GM21423 (cell line): ENCODE data around the gene PITPNM3.

Experiments used
- ATAC-seq: cut with Tn5 transposase; IDR thresholded peaks from one replicate; pipeline ENCODE4 v1.9.1; 2021; ENCODE audit warnings: mild to moderate bottlenecking, moderate library complexity; ENCODE audit not compliant: unreplicated experiment

Gene PITPNM3

GRCh38 chr17:6502871-6503509, 53.4 kb downstream of the PITPNM3 start:
- ATAC-seq, result no peak

GRCh38 chr17:6502142-6502541, 54.2 kb downstream of the PITPNM3 start:
- ATAC-seq, result no peak

GRCh38 chr17:6501359-6501758, 55.0 kb downstream of the PITPNM3 start:
- ATAC-seq, result no peak

GRCh38 chr17:6498901-6499540, 57.3 kb downstream of the PITPNM3 start:
- ATAC-seq, result no peak

GRCh38 chr17:6498356-6498755, 58.0 kb downstream of the PITPNM3 start:
- no peak for ATAC-seq

- ATAC-seq, result no peak
Observed at GRCh38 chr17:6497496-6498221, 58.7 kb downstream of the PITPNM3 start.

- no peak for ATAC-seq
Observed at GRCh38 chr17:6496640-6497441, 59.5 kb downstream of the PITPNM3 start.

- ATAC-seq, result no peak
Observed at GRCh38 chr17:6496116-6496481, 60.3 kb downstream of the PITPNM3 start.

GRCh38 chr17:6495450-6496115, 60.8 kb downstream of the PITPNM3 start:
- no peak for ATAC-seq

- no peak for ATAC-seq
Observed at GRCh38 chr17:6494239-6494941, 62.0 kb downstream of the PITPNM3 start.

- no peak for ATAC-seq
Observed at GRCh38 chr17:6492892-6493674, 63.3 kb downstream of the PITPNM3 start.

- no peak for ATAC-seq
Observed at GRCh38 chr17:6491071-6491700, 65.2 kb downstream of the PITPNM3 start.

GRCh38 chr17:6489016-6489550, 67.3 kb downstream of the PITPNM3 start:
- ATAC-seq, result no peak

GRCh38 chr17:6488008-6488539, 68.3 kb downstream of the PITPNM3 start:
- ATAC-seq, result no peak

- ATAC-seq, result no peak
Observed at GRCh38 chr17:6487251-6488007, 68.9 kb downstream of the PITPNM3 start.

GRCh38 chr17:6485646-6486412, 70.5 kb downstream of the PITPNM3 start:
- ATAC-seq, result no peak

- ATAC-seq, result no peak
Observed at GRCh38 chr17:6483507-6483906, 72.8 kb downstream of the PITPNM3 start.
